GF-D8 (cell line): Measurements from ENCODE around the gene CHST12.

Experiments used
- DNase-seq: peaks from one replicate; lab custom pipeline; 2025; lab: John Stamatoyannopoulos, UW

CHST12 gene

DNA sequence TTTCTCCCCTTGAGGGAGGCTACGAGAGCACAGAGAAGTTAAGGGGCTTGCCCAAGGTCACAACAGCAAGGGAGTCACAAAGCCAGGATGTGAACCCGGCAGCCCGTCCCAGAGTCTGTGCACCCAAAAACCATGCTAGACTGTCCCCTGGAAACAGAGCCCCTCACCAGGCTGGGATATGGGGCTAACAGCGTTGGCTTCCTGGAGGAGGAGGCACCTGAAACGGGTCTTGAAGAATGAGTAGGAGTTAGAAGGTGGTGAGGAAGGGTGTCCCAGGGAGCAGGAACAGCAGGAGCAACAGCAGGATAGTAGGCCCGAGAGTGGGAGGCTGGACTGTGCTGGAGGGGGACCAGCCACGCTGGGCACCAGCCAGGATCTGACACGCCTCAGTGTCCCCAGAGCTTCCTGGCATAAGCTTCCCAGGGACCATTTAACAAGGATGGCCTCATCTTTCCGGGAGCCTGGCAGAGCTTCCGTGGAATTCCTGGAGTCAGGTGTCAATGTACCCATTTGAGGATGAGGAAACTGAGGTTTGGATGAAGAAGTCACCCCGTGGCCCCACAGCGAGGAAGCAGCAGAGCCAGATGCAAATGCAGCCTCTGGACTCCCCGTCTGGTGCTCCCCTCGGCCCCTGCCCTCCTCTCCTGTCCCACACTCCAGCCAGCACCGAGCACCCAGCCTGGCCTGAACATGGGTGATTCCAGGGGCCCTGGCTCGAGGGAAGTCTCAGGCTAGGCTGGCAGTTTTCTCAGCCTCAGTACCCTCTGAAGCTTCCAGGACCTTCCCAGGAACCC is 76.1 kb downstream of the CHST12 start:
- no peak for DNase-seq

DNA sequence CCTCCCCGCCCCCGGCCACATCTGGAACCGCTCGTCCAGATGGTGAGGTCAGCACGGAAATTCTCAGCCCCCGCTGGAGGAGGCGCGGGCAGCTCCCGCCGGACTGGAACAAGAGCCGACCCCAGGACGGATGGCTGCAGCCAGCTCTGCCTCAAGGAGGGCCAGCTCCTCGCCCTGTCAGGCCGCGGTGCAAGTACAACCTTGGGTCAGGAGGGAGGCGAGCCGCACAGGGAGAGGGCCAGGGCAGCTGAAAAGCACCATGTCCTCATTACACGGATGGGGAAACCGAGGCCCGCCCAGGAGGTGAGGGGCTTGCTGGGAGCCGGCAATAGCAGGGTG is 76.6 kb downstream of the CHST12 start:
- DNase-seq = no peak

DNA sequence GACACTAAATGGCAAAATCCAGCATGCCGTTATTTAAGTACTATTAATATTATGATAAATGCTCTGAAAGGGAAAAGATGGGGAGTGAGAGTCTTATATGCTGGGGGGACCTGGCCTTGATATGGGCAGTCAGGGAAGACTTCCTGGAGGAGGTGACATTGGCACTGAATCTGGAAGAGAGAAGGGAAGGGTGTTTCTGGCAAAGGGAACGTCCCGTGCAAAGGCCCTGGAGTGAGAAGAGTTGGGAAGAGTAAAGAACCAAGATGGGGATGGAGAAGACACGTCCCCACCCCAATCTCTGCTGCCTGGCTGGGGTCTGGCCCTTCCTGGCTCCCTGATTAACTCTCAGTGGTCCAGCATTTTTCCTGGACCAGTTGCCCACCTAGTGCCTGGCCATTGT is 77.8 kb downstream of the CHST12 start:
- DNase-seq = no peak

DNA sequence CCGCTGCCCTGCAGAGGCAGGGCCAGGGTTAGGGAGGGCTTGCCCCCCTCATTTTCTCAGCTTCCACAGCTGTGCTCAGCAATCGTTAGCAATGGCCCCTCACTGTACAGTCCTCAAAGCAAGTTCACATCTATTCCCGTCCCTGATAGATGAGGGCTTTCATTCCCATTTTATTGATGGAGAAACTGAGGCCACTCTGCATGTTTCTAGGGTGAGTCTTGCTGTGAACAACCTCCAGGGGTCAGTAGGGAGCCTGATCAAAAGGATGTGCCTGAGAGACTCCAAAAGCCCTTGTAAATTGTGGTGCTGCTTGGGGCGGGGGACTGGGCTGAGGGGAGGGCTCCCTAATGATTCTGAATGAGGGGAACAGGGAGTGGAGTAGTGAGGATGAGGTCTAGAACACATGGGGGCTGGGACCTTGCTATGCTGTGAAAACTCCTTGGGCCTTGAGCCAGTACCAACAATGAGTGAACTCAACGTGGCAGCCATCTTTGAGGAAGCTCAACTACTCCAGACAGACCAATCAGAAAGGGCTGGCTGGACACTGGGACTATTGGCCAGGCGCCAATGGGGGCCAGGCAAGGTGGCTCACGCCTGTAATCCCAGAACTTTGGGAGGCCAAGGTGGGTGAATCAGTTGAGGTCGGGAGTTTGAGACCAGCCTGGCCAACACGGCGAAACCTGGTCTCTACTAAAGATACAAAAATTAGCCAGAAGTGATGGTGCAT is 79.5 kb downstream of the CHST12 start:
- no peak for DNase-seq

DNA sequence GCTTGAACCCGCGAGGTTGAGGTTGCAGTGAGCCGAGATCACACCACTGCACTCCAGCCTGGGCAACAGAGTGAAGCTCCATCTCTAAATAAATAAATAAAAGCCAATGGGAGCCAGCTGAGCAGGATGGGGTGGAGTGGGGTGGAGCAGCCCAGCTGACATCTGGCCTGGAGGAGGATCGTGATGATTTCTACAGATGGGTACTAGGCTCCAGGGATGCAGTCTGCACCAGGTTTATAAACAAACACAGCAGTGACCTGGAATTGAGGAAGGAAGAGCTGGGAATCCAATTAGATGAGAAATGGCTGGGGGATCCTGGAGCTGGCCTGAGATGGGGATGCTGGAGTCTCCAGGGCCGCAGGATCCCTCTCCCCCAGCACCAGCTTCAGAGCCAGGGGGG is 80.1 kb downstream of the CHST12 start:
- no peak for DNase-seq

DNA sequence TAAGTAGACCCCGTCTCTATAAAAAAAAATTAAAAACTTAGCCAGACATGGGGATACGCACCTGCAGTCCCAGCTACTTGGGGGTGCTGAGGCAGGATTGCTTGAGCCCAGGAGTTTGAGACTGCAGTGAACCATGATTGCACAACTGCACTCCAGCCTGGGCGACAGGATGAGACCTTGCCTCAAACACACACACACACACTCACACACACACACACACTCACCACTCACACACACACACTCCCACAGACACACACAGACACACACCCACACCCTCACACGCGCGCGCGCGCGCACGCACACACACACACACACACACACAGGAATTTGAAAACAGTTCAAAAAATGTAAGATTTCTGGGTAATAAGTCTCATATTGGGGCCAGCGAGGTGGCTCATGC is 81.5 kb downstream of the CHST12 start:
- no peak for DNase-seq

DNA sequence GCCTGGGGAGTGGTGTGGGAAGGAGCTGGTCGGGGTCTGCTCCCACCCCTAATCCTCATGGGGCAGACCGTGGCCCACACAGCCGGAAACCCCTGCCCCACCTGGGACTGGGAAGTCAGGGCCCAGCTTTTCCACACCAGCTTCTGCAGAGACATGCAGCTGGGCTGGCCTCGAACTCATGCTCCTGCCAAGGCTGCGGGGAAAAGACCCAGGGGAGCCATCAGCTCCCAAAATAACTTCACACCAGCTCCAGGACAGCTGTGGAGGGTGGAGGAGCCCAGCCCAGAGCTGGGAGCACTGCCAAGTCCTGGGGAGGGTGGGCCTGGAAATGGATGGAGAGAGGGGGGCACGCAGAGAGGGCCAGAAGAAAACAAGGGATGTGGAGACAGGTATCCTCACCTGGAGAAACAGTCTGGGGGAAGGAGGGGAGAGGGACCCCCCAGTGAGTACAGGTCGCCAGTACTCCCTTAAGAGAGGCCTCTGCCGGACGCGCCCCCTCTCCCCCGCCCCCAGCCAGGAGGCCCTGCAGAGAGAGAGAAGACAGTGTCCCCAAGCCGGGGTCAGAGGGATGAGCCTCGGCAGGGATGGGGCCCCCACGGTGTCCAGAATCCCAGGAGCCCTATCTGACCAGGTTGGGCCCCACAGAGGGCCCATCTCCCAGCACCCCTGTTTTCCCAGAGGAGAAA is 84.3 kb downstream of the CHST12 start:
- DNase-seq = no peak

DNA sequence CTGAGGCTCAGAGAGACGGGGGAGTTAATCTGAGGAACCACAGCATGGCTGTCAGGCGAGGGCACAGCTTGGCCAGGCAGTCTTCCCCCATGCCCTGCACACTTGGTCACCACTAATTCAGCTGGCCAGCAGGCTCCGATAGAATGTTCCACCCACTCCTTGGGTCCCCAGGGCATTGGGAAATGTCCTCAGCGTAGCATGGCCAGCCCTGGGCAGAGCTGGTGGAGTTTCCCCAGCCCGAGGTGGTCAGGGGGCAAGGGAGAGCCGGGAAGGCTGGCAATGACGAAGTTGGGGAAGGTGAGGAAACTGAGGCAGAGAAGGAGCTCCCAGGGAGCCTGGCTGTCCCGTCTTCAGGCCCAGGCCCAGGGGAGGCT is 84.8 kb downstream of the CHST12 start:
- no peak for DNase-seq

DNA sequence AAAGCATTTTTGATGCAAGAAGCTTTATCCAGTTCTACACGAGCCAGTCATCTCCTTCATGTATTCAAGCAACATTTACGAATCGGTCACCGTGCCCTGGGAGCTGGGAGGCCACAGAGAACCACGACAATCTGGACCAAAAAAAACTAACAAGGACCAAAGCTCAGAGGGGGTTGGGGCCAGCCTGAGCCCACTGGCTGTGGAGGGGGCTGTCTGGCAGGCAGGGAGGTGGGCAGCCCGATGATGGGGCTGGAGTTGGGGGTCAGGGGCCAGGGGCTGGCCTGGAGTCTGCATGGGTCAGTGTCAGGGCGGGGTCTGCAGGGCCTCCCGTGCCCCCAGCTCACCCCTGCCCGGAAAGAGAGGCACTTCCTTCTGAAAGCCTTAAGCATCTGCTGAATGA is 85.3 kb downstream of the CHST12 start:
- no peak for DNase-seq

DNA sequence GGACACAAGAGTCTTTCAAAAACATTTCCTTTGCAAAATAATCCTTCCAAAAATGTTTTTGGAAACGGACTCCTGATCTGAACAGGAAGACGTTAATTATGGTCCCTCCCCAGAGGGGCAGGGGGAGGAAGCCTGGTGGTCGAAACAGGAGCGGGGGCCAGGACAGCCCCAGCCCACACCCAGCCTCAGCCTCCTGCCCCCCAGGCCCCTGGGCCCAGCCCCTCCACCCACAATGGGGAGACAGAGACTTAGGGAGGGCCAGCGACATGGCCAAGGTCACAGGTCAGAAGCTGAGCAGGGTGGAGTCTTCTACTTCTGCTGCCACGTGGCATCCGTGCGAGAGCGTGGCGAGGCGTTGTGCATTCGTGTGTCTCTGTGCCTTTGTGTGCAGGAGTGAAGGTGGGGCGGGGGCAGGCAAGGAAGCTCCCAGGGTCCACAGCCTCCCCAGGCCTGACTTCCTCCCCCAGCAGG is 86.8 kb downstream of the CHST12 start:
- DNase-seq = no peak

DNA sequence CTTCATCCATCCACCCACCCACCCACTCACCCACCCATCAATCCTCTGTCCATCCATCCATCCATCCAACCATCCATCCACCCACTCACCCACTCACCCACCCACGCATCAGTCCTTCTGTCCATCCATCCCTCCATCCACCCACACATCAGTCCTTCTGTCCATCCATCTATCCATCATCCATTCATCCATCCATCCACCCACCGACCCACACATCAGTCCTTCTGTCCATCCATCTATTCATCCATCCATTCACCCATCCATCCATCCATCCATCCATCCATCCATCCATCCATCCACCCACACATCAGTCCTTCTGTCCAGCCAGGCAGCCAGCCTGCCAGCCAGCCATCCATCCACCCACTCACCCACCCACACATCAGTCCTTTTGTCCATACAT is 88.6 kb downstream of the CHST12 start:
- DNase-seq = no peak

DNA sequence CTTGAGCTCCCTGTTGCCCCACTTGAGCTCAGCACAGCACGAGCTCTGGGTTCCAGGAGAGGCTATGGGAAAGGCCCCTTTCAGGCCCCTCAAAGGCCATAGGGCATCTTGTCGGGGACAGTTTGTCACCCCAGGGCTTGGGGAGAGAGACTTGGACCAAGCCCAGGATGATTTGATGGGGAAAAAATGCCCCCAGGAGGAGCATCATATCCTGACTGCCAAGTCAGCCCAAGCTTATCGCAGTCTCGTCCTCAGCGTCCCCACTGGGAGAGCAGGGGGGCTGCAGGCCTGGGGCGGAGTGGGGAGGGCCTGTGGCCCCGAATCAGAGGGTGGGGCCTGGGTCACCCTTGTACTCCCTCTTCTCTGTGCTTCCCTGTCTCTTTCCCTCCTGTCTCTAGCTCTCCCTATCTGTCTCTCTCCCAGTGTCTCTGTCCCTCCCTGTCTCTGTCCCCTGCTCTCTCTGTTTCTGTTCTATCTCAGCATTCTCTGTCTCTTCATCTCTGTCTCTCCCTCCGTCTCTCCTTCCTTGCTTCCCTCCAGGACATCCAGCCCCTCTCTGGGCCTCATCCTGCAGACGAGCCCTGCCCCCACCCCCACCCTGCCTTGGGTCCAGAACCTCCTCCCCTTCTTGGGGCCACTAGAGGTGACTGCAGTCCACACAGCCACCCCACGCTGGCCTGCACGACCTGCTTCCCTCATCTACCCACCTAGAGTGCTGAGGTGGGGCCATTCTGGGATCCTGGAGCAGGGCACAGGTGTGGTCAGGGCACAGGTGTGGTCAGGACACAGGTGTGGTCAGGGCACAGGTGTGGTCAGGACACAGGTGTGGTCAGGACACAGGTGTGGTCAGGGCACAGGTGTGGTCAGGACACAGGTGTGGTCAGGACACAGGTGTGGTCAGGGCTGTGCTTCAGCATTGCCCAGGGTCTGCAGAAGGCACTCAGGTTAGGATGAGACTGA is 90.1 kb downstream of the CHST12 start:
- no peak for DNase-seq

DNA sequence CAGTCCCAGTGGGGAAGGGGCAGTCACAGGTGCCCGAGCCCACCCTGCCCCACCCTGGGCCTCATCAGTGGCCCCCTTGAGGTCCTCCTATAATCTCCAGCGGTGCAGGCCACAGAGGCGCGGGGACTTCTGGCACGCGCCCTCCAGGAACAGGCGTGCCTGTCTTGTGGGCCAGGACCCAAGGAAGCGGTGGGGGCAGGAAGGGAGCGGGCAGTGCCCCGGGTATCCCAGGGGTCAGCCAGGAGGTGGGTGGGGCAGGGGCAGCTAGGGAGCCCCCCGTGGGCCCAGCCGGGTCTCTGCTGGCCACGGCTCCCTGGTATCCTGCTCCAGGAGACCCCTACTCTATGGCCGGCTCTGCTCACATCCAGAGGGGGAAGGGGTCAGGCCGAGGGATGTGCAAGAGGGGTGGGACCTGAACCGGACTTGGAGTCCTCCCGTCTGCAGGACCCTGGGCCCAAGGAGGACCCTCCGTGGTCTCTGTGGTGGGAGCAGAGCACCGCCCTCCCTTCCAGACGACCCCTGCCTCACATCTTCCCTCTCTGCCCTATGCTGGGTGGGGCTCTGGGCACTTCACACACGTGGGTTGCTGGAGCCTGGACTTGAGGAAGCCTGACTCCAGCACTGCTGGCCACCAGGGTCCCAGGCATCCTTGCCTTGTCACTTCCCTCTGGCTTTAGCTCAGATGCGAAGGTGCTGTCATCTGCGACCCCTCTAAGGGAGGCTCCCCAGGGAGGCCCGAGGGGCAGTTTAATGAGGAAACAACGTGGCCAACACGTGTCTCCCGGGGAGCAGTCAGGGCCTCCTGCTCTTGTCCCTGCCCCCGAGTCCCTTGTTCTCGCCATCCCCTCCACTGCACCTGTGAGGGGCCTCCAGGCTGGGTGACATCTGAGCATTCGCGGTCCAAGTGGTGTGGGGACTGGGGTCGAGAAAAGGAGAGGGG is 91.0 kb downstream of the CHST12 start:
- no peak for DNase-seq

DNA sequence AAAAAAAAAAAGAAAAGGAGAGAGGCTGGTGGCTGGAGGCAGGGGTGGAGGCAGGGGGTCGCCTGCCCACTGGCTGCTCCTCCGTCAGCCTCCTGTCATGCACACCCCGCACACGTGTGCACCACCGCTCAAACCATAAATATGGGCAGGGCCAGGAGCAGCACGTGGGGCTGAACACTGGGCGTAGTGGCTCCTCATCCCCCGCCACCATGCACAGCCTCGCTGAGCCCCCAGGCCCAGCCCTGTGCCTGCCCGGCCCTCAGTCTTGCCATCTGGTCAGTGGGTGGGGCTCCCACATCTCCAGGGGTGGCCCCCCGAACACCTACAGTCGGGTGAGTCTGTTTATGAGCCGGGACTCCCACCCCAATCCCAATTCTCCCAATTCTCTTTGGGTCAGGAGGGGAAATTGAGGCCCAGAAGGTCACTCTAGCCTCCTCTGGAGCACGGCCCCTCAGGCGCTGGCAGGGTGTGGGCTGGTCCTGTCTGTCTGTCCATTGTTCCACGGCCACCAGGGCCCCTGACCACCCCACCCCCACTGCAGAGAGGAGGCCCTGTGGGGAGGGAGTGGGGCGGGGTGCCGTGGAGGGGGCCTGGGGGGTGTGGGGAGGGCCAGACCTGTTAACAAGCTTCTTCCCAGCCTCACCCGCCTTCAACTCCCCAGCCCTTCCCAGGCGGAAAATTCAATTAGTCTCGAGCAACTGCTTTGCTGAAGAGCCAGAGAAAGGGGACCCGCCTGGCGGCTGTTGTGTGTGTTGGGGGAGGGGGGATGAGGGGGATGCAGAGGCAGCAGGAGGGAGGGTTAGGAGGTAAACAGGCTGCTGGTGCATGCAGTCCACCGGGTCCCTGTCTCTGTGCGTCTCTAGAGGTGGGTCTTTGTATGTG is 92.2 kb downstream of the CHST12 start:
- no peak for DNase-seq

DNA sequence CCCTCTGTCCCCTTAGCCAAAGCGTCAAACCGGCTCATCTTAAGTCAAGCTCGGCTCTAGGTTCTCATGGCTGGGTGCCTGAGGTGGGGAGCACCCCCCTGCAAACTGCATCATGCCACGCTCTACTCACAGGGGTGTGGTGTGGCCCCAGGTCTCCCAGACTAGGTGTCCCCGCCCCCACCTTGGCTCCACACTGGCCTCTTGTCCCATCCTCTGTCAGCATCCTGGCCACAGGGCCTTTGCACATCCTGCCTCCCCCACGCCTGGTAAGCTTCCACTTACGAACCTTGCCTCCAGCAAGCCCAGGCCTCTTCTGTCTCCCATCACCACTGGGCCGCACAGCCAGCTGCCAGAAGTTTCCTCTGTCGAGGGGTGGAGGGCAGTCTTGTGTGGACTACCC is 93.0 kb downstream of the CHST12 start:
- no peak for DNase-seq

DNA sequence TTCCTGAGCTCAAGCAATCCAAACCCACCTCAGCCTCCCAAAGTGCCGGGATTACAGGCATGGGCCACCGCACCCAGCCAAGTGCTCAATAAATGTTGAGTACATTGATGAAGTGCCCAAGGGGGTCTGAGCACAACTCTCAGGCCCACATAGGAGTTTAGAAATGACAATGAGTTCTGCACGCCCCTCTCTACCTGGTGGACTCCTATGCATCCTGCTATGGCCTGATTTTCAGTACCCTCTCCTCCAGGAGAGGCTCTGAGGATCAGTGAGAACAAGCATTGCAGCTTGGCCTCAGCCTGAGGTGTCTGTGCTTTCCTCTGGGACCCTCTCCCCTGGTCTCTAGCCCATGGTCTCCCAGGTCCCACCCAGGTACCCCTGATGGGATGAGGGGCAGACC is 93.7 kb downstream of the CHST12 start:
- no peak for DNase-seq

DNA sequence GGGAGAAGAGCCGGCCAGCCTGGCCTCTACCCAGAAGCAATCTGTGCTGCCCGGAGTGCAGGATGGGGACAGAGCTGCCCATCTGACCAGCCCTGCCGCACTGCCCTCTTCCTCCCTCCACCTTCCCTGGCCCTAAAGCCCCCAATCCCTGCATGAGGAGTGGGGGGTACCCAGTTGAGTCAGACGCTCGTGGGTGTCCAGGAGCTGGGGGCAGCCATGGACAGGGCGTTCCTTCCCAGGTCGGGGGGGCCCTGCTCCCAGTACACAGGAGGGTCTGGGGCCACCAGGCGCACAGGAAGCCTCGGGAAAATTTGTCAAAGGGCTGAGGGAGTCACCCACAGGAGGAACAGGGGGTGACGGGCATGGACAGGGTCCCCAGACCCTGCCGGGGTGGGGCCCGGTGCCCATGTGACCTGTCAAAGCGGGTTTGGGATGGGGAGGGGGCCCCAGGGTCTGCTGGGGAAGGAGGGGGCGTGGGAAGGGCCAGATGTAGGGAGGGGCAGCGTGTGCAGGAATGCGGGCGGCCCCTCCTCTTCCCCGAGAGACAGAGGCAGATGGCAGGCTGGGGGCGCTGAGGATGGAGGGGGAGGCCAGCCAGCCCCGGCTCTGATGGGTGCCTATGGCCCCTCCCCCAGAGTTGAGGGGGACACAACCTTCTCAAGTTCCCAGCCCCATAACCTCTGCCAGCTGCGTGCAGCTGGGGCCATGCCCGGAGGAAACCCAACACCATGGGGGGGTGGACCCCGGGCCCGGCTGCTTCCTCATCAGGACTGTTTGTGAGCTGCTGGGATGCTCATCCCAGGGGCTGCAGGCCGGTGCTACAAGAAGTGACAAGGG is 94.3 kb downstream of the CHST12 start:
- DNase-seq = no peak
